ENCODE measurements around the gene FAM200A.
"Not testable (repeated sequence)": the region's sequence is repeated elsewhere in the genome, so short reads cannot be mapped to it uniquely, and the experiment has no call there.

Gene FAM200A

GRCh38 chr7:99551767-99552463 lies at the start of gene FAM200A:
Gene FAM200A, minus strand, starts transcription at chr7:99552114. Its CDS starts 3,707 bp downstream, at chr7:99548407.
- peak; percentile 90 for DNase-seq (ENCODE audit: low spot score)

DNA sequence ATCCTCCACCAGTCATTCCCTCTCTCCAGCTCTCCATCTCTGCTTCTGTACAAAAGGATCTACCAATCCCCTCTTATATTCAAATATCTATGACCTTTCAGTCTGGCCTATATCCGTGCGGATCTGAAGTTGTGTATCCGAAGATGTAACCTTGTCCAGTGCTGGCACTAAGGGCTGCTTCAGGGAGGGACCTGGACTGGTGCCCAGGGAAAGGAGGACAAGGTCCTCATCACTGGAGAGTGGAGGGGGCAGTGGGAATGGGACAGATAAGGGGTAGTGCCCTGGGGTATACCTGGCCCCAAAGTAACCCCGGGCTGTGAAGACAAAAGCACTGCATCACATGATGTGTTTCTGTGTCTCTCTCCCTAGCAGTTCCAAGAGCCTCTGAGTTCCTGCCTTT lies 47.9 kb upstream of the FAM200A start:
- DNase-seq (ENCODE audit: low spot score): no peak

GRCh38 chr7:99597762-99598501 lies 46.0 kb upstream of the FAM200A start, which contains the start of gene TMEM225B:
Gene TMEM225B, plus strand, starts transcription at chr7:99598267. Its CDS starts 6,122 bp downstream, at chr7:99604389.
- no peak for DNase-seq (ENCODE audit: low spot score)

- DNase-seq (ENCODE audit: low spot score): no peak
Measured at GRCh38 chr7:99596408-99596955, 44.6 kb upstream of the FAM200A start.

DNA sequence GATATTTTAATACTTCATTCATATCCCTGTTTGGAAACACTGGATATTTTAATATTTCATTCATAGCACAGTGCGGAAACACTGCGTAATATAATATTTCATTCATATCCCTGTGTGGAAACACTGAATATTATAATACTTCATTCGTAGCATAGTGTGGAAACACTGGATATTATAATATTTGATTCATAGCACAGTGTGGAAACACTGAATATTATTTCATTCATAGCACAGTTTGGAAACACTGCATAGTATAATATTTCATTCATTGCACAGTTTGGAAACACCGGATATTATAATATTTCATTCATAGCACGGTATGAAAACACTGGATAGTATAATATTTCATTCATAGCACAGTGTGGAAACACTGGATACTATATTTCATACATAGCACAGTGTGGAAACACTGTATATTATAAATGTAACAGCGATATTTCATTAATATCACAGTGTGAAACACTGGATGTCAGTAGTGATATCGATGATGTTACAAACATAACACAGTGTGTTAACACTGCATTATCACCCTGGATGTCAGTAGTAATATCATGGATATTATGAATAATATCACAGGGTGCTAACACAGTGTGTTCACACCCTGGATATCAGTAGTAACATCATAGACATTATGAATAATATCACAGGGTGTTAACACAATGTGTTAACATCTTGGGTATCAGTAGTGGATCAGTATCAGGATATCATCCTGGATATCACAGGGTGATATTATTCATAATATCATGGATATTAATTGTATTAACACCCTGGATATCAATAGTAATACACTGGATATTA lies 43.2 kb upstream of the FAM200A start:
- DNase-seq (ENCODE audit: low spot score): no peak

GRCh38 chr7:99588868-99589267 lies 37.0 kb upstream of the FAM200A start:
- no peak for DNase-seq (ENCODE audit: low spot score)

DNA sequence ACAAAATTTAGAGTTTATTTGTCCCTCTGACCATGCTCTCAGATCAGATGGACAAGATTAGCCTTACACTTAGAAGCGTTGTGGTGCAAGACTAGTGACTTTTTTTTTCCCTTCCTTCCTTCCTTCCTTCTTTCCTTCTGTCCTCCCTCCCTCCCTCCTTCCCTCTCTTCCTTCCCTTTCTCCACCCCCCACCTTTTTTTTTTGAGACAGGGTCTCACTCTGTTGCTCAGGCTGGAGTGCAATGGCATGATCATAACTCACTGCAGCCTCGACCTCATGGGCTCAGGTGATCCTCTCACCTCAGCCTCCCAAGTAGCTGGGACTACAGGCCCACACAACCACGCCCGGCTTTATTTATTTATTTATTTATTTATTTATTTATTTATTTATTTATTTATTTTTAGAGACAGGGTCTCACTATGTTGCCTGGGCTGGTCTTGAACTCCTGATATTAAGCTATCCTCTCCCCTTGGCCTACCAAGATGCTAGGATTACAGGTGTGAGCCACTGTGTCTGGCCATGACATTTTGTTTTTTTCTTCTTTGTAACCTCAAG lies 28.9 kb upstream of the FAM200A start:
- not testable (repeated sequence) for DNase-seq (ENCODE audit: low spot score)

DNA sequence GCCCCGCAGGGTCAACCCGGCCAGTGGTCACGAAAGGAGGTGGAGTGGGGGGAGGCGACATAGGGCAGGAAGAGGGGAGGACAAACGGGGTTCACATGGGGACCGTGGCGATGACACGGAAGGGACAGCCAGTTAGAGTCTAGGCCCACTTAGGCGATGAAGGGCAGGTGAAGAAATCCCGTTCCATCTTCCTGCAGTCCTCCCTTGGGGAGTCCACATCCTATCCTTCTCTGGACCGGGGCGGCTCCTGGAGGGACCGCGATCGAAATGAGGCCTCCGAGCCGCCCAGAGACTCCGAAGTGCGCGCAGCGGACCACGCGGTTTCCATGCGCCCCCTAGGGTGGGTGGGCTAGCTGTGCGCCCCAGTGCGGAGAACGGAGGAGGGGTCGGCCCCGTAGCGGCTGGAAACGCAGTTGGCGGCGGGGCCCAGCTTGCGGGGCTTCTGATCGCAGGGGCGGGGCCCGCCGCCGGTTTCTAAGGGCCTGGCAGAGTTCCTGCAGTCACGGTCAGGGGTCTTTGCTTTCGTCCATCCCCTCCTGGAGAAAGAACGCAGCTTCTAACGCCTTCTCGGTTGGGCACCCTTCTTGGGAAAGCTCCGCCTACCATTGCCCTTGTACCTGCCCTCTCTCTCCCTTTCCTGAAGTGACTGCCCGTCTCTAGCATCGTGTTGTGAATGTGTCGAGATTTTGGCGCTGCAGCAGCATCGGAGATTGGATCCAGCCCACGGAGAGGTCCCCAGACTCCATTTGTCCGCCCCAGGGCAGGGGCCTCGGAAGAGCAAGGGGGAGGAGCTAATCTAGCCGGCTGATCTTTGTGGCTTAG lies 28.3 kb upstream of the FAM200A start:
- DNase-seq (ENCODE audit: low spot score): no peak

- DNase-seq (ENCODE audit: low spot score): no peak
Measured at GRCh38 chr7:99579281-99579955, 27.5 kb upstream of the FAM200A start.

DNA sequence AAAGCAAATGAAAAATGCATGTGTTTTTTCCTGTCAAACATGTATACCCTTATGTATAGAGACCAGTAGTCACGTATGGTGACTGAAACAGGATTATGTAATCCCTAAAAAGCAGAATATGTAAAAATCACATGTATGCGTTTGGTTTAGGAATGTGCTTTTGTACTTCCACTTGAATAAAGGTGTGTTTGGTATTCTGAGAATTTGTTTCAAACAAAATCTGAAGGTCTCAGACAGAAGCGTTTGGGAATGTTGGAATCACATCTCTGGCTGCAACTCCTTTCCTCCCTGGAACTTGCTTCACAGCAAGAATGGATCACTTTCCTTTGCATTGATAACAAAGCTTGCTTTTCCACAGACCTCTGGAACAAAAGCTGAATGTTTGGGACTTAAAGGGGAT lies 24.3 kb upstream of the FAM200A start:
- no peak for DNase-seq (ENCODE audit: low spot score)

GRCh38 chr7:99573257-99573656 lies 21.3 kb upstream of the FAM200A start:
- no peak for DNase-seq (ENCODE audit: low spot score)

- DNase-seq (ENCODE audit: low spot score): no peak
Measured at GRCh38 chr7:99571768-99572167, 19.9 kb upstream of the FAM200A start.

GRCh38 chr7:99568770-99569169 lies 16.9 kb upstream of the FAM200A start:
- DNase-seq (ENCODE audit: low spot score): not testable (repeated sequence)

GRCh38 chr7:99563650-99564049 lies 11.7 kb upstream of the FAM200A start:
- no peak for DNase-seq (ENCODE audit: low spot score)

GRCh38 chr7:99562832-99563231 lies 10.9 kb upstream of the FAM200A start:
- no peak for DNase-seq (ENCODE audit: low spot score)

- no peak for DNase-seq (ENCODE audit: low spot score)
Measured at GRCh38 chr7:99562114-99562784, 10.3 kb upstream of the FAM200A start.

DNA sequence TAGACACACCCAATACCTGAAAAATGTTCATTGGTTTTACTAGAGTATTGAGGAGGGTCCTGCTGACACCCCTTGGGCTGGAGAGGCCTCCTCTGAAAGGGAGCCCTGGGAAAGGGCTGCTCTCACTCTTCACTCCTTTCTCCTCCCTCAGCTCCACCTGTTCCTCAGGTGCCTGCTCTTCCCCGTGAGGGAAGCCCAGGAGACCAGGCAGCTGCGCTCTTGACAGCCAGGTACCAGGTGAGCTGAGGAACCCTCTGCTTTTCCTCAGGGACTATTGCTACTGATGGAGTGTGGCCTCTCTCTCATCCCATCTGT lies 9.8 kb upstream of the FAM200A start:
- DNase-seq (ENCODE audit: low spot score): no peak

DNA sequence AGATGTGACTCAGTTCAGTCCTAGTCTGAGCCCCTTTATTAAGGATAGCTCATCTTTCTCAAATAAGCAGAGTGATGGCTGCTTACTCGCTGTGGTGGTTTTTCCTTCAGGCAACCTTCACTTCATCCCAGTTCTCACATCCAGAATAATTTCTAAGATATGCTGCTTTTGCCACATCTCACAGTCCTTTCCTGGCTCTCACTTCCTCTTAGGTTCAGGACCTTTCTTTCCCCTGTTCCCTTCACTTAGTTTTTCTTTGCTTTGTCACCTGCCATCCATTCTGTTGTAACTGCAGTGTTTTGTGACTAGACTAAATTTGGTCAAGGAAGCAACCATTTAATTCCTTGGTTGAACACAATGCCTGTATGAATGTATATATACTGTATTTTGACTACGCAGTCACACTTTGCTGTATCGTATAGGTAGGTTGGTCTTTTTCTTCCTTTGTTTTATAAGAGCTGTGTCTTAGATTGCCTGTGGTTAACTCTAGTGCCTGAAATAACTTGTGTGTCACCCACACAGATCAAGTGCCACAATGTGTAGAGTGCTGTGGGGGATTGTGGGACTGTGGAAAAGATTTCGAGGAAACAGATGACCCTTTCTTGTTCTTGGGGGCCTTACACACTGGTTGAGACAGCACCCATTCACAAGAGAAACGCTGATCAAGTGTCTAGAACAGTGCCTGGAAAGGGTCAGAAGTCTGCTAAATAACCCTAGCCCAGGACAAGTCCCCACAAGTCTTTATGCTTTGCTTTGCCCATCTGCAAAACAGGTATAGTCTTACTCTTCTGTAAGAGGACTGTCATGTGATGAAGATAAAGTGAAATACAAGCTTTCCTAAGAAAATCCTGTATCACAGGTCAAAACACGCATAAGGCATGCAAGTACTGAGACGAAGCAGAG lies 9.2 kb upstream of the FAM200A start:
- no peak for DNase-seq (ENCODE audit: low spot score)

Measured in germinal center (tissue), 1 donor.